ENCODE data around the gene NOSTRIN.

- TF ChIP-seq GLI4 (tag by site-specific recombination; IDR thresholded peaks at IDR 0.05) (no peak), ZNF24 (tag by site-specific recombination; IDR thresholded peaks at IDR 0.05) (no peak), CTCF (tag by site-specific recombination; IDR thresholded peaks at IDR 0.05) (no peak), ZNF623 (tag by site-specific recombination; IDR thresholded peaks at IDR 0.05) (no peak), ZNF133 (tag by site-specific recombination; IDR thresholded peaks at IDR 0.05) (no peak), ZNF280C (tag by site-specific recombination; IDR thresholded peaks at IDR 0.05) (no peak)
Observed at GRCh38 chr2:168767258-168767657, 35.2 kb upstream of the NOSTRIN start.

All from HEK293 (cell line).